ENCODE data around the gene ME3.

The ME3 gene

DNA sequence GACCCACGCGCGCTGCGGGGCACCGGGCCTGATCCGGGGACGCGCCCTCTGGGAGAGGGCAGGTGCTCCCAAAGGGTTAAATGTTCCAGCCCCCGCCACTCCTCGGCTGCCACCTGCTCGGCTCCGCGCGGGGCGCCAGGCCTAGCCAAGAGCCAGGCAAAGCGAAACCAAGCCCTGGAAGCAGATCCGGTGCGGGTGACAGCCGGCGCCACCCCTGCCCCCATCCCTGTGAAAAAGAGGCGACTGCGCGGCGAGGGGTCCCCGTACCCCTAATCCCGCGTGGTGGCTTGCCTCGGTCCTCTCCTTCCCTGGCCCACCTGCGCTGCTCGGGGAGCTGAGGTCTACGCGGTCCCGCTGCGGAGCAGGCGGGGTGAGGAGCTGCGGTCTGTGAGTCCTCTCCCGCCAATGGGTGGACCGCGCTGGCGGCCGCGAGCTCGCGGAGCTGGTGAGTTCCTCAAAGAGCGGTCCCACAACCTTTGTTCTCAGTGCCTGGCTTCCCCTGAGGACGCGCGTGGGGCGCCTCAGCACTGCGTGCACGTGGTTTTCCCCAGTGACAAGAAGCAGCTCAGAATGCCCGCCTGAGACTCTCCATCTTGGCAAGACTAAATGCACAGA is at the start of gene ME3:
ME3 (minus strand) TSS at position 610 of the 615 bp plus-strand sequence.
- DNase-seq: peak; percentile 78

DNA sequence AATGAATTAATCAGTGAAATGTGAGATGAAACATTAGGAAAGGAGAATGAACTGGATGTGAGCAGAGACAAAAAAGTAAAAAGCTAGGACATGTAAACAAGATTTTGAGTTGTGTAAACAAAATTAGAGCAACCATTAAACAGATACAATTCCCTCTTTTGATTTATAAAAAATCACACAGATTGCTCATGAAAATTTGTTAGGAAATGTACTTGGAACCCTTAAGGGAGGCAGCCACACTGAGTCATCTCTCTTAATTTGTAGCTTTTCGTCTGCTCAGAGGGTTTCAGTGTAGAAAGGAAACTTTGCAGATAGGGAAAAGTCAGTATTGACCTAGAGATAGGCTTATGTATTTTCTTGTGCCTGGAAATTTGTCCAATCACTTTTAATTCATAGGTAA is 49.6 kb upstream of the ME3 start:
- DNase-seq: no peak

DNA sequence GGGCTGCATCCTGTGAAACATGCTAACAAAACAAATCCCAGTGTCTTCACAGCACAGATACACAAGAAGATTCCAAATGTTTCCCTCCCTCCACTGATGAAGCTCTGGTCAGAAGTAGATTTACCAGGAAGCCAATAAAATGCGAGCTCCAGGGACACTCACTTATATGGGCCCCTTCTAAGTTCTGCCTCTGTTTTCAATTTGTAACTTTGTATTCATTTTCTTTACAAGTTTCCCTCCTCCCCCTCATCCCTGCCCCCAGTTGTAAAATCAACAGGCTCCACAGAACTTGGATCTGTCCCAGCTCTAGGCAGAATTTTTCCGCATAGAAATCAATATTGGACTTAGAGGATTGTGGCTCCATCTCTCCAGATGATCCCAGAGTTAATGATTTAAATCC is 48.1 kb upstream of the ME3 start:
- no peak for DNase-seq

DNA sequence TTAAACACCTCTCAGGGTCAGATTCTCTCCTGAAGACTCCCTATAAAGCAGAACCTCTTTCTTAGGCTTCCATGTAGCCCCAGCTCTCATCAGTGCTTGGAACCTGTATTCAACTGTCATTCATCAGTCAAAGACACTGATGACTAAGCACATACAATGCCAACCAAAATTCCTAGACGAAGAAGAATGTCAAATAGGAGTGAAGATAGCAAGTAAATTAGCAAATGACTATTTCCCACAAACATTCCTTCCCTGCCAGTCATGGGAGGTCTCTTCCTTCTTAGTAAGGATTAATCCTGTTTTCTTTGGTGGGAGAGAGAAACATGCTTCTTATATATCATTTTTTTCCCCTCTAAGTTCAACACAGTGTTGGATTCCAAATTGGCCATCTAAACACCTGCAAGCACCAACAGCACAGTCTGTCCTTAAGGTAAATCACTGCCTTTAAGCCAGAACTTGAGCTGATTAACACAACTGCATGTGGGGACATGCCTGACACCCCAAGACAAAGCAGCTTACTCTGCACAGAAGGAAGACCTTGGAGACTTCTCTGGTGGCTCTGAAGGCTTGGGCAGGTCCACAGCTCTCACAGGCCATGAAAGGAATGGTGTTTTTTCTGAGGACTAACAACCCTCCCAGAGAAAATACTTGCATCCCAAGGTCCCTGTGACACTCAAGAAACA is 47.5 kb upstream of the ME3 start:
- no peak for DNase-seq

DNA sequence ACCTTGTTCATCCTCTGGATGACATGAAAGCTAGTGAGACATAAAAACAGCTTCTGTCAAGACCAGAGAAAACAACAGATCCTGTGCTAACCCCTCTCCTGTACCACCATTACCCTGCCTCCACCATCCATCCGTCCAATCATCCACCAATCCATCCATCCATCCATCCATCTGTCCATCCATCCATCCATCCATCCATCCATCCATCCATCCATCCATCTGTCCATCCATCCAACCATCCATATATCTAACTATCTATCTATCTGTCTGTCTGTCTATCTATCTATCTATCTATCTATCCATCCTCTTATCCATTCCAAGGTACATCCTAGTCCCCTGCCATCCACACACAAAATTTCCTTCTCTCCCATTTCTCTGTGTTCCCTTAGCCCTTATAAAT is 46.6 kb upstream of the ME3 start:
- no peak for DNase-seq

DNA sequence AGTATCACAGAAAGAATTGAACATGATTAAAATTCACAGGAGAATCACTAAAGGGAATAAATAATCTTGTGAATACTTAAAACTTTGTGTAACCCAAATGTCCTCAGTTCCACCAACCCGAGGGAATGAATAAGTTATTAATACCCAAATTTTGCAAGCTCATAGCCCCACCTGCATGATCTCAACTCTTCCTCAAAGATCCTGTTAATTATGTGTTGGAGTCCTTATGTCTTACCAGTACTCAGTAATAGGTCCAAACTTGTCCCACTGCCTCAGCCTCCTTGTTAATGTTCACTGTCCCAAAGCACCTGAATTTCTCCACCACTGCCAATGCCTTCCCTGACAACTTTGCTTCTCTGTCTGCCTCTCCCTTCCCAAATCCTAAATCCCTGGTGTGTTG is 46.1 kb upstream of the ME3 start:
- no peak for DNase-seq

DNA sequence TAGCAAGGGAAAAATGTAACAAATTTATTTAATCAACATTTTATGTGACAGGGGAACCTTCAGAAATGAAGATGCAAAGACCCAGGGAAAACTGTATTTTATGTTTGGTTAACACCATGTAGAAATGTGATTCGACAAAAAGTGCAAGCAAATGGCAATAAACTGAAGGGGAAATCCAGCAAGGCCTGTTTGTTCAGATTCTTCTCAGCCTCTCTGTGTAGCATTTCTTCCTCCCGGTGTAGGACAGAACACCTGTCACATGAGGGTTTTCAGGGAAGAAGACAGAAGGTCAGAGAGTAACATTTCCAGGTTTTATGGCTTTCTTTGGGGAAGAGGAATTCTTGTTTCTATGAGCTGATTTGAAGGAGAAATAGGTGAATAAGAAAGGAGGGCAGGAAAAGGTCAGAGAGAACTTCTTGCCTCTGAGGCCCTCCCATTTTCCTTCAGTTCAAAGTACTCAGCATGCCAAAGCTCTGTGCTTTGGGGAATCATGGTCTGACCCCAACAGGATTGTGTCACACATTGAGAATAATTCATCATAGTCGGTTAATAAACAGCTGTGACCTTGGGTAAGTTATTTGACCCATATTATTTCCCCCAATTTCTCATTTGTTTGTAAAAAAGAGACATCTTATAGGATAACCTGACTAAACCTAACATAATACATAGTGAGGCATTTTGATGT is 45.5 kb upstream of the ME3 start:
- DNase-seq: no peak

DNA sequence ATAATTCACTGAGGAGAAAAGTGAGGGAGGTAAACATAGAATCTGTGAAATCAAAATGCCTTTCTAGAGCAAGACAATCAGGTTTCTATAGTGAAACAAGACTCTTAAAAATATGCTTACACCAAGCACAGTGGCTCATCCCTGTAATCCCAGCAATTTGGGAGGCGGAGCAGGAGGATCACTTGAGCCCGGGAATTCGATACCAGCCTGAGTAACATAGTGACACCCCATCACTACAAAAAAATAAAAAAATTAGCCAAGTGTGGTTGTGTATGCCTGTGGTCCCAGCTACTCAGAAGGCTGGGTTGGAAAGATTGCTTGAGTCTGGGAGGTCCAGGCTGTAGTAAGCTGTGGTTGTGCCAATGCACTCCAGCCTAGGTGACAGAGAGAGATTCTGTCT is 43.2 kb upstream of the ME3 start:
- DNase-seq: no peak

DNA sequence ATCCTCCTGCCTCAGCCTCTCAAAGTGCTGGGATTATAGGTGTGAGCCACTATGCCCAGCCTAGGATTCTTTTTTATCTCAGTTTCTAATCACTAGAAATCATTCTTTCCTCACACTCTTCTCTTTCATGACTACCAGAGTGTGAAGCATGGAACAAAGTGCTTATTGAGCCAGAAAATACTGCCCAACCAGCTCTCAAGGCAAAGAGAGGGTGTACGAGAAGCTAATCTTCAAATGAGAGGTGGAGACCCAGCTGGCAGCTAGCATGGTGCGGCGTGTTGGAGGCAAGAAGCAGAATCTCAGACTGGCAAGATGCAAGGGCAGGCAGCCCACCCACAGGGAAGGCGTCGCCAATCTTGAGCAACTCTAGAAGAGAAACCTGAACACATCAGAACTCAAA is 41.1 kb upstream of the ME3 start:
- no peak for DNase-seq

DNA sequence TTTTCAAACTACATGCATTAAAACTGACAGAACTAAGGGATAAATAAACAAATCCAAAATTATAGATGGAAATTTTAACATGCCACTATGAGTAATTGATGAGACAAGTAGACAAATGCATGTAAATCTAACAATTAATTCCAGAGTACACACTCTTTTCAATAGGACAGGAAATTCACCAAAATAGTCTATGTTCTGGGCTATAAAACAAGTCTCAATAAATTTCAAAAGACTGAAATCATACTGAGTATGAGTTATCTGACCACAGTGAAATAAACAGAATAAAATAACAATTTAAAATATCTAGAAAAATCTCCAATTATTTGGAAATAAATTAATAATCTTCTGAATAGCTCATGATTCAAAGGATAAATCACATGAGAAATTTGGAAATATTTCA is 38.5 kb upstream of the ME3 start:
- no peak for DNase-seq

DNA sequence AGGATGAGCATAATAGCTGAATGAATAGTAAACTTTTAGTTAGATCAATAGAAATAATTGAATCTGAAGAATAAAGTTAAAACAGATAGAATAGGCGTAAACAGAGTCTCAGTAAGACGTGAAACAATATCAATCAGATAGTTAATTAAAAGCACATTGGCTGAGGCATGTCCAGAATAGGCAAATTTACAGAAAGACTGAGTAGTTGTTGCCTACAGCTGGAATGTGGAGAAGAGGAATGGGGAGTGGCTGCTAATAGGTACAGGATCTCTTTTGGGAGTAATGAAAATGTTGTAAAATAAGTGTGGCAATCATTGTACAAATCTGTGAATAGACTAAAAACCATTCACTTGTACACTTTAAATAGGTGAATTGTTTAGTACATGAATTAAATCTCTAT is 36.3 kb upstream of the ME3 start:
- no peak for DNase-seq

DNA sequence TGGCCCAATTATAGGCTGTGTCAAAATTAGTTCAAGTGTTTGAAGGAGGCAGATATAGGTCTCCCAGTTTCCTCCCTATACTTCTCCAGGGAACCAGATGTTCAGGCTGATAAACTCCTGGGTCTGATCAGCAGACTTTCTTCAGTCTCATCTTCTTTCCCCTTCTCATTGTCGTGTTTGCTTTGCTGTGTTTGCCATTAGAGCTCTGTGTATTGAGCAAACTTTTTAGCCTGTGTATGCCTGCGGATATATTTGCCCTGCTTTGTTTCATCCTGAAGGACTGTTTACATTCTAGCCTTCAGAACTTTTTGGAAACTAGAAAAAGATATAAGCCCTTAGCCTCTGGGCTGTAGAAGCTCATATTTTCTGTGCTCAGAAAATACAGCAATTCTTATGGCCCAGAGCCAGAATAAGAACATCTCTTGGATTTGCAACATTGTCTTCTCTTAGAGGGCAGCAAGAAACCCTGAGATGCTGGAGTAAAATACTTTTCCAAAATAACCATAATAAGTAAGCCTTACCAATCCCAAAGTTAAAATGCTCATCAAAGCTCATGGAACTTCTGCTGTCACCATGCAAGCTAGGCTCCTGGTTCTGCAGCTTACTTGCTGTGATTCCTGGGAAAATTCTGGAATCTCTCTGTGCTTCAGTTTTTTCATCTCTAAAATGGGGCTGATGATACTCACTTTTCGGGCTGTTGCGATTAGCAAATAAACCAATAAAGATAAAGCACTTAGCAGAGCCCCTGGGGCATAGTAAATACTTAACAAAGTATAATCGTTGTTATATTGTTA is 34.1 kb upstream of the ME3 start:
- DNase-seq: no peak

DNA sequence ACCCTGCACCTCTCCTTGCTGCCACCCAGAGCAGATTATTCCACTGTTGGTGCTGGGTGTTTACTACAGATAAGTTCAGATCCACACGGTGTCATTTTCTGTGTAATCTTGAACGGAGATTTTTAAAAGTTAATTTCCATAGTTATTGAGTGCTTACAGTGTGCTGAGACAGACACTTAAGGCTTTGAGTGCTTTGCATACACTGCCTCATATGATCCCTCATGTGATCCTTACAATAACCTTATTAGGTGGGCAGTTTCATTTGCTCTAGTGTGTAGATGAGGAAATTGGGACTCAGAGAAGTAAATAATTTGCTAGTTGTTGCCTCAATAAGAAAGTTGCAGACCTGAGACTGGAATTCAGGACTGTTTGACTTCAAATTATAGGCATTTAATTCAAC is 32.3 kb upstream of the ME3 start:
- no peak for DNase-seq

DNA sequence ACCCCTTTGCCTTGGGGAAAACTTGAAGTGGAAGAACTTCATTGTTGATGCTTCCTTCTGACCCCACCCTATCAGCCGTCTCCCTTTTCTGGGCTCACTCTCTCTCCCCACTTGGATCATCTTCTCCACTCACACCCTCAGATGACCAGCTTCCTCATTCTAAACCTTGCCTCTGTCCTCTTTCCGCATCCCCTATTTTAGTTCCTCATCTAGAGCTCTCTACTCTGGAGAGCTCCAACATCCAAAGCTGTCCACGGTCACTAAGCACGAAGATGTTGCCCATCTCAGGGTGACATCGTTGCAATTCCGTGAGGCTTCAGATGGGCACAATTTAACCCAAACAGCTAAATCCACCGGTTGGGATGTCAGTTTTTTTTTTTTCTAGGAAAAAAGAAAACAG is 31.6 kb upstream of the ME3 start:
- DNase-seq: no peak

DNA sequence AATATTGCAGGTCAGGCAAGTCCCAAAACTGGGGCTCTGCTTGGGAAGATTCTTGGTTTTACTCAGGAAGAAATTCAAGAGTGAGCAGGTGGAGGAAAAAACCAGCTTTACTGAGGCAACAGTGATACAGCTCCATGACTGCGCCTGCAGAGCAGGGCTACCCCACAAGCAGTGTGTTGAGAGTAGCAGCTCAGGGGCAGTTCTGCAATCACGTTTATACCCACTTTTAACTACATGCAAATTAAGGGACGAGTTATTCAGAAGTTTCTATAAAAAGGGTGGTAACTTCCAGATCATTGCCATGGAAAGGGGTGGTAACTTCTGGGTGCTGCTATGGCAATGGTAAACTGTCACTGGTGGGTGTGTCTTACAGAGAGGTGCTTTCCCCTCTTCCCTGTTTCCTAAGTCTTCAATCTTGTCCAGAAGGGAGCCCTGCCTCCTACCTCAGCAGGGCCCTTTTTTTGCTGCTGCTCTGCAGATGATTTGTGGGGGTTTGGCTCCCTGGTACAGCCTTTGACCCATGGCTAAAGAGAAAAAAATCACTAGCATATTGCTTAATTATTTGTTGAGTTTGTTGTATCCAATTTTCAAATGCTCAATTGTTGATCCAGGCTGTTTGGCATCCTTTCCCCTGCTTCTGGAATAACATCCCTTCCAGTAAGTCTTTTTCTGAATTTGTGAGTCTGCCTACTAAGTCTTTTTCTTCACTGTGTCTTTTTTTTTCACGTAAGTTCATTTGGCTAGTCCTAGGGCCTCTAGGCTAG is 30.0 kb upstream of the ME3 start:
- DNase-seq: no peak

DNA sequence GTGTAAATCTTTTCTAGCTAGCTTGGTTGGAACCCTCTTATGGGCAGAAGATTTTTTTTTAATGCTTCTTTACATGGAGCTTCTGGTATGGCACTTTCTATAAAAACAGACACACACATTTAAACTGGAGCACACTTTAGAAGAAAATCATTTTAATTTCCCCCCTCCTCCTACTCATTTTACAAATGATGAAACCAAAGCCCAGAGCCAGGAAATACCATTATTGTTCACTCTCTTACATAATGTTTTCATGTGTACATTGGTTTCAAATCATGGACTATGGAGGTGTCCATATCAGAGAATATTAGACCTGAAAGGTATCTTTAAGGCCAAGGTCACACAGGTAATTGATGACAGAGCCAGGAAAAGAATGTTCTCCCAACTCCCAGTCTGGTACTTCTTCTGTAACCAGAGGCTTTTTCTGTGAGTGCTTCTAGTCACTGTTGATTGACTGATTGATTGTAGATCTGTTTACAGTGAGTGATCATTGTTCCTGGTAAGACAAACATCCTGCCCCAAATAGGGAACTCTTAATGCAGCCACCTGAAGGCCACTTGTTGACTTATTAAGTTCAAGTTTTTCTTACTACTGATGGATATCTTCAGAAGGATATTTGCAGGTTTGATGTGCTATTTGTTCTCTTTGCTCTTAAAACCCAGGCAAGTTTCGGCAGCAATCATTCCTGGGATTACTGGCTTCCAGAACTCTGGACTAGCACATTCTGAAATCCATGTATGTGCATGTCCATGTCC is 26.8 kb upstream of the ME3 start:
- DNase-seq: no peak

DNA sequence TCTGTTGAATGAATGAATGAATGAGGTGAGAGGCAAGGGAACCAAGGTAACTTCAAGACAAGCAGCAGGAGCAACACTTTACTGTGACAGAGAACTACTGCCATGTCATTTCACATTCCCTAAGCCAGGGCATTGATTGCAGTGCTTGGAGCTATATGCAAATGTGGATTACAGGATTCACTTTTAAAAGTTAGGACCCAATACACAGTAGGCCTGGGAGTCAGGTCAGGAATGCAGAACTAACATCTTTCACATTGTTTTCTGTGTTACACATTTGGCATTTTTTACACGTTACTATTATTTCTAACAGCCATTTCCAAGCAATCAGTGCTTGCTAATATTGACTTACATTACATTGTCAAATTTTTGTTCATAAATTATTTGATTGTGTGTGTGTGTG is 26.2 kb upstream of the ME3 start:
- no peak for DNase-seq

DNA sequence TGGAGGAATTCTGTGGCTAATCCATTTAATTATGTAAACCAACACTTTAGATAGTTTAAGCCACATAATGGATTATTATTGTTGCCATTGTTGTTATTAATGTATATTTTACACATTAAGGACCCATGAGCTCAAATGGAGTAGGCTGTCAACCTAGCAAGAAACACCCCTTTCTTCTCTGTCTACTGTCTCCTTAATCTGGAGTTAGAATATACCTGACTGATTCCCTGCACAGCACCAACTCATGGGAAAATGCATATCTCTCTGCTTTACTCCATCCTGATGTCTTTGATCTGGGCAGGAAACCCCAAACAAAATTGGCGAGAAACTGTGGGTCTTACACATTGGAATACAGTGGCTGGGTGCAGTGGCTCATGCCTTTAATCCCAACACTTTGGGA is 24.0 kb upstream of the ME3 start:
- no peak for DNase-seq

DNA sequence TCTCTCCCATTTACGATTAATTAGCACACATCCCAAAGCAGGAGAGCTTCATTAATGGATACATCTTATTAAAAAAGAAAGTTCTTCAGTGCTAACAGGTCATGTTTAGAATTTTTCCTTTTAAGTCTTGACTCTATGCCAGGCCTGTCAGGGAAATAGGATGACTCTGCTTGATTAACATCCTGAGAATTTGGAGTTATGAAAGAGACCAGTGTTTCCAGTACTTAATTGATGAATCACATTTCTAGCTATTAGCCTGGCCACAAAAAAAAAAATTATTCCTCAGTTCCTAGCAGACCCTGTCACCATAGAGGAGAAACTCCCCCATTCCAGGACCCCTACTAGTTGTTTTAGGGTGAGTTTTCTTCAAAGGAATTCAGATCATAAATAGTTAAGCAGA is 23.6 kb upstream of the ME3 start:
- DNase-seq: no peak

DNA sequence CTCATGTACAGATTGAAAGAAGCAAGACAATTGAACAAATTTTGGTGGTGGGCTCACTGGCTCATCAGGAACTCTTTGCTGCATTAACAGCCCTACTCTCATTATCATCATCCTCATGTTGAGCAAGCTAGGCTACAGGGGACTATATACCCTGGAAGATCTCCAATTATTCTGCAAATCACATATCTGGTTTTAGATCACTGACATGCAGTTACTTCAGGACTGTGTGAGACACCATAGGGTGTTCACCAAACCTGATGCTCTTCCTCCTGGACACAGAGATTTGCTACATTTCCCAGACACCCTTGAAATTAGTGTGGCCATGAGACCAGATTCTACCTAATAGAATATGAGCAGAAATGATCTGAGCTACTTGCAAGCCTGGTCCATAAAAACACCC is 23.0 kb upstream of the ME3 start:
- DNase-seq: no peak

DNA sequence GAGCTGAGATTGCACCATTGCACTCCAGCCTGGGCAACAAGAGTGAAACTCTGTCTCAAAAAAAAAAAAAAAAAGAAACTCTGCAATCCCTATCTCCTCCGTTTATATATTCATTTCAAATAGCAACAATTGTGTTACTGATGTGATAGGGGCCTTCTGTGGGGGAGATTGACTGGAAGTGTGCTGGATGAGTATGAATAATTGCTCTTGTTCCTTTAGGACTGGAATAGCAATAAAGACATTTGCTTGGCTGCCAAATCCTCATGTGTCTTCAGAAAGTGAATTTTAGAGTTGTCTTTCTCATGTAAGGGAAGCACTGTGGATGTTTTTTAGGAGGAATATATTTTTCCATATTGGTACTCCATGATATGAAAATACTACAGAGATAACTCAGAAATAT is 21.1 kb upstream of the ME3 start:
- no peak for DNase-seq

DNA sequence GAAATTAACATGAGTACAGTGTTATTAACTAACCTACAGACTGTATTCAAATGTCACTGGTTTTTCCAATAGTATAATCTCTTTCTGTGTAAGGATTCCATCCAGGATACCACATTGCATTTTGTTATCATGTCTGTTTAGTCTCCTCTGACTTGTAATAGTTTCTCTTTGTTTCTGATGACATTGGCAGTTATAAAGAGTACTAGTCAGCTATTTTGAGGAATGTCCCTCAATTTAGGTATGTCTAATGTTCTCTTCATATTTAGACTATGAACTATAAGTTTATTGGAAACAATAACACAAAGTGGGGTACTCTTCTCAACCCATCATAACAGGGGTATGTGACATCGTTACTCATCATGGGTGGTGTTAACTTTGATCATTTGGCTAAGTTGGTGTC is 20.3 kb upstream of the ME3 start:
- no peak for DNase-seq
